Measurements from ENCODE around the gene SMO.

SMO gene

DNA sequence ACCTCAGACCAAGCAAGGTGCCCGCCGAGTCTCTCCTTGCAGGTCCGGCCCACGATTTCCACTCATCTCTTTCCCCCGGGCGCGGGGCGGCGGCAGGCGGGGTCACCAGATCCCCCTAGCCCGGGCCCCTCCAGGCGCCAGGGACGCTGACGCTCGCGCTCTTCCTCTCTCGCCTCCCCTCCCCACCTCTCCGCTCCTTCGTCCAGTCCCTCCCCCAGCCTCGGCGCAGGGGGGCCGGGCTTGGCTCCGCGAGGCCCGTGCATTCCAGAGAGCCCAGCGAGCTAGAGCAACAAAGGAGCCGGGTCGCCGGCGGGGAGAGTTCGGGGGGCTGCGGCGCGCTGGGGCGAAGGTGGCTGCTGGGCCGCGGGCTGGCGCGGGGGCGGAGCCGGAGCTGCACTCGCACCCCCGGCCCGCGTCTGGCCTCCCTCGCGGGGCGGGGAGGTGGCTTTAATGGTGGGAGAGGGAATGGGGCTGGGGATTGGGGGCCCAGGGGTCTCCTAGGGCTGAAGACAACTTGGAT lies at the start of gene SMO:
Gene SMO, plus strand, starts transcription at position 262 of the 520 bp plus-strand sequence. CDS start 519 bp downstream, outside the sequence.
- DNase-seq (ENCODE audit: low spot score): no peak

DNA sequence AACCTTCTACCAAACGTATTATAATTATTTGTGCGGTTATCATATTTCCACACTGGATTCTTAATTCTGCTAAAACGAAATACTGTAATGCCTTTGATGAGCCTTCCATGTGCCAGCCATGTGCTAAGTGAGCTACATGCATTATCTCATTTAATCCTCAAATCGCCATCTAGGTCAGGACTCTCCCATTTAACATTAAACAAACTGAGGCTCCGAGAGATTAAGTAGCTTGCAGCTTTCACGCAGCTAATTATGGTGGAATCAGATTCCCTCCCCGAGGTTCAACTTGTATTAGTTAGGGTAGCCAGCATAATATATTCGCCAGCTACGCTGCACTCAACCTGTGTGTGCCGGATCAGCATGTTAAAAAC lies 44.7 kb upstream of the SMO start:
- no peak for DNase-seq (ENCODE audit: low spot score)

DNA sequence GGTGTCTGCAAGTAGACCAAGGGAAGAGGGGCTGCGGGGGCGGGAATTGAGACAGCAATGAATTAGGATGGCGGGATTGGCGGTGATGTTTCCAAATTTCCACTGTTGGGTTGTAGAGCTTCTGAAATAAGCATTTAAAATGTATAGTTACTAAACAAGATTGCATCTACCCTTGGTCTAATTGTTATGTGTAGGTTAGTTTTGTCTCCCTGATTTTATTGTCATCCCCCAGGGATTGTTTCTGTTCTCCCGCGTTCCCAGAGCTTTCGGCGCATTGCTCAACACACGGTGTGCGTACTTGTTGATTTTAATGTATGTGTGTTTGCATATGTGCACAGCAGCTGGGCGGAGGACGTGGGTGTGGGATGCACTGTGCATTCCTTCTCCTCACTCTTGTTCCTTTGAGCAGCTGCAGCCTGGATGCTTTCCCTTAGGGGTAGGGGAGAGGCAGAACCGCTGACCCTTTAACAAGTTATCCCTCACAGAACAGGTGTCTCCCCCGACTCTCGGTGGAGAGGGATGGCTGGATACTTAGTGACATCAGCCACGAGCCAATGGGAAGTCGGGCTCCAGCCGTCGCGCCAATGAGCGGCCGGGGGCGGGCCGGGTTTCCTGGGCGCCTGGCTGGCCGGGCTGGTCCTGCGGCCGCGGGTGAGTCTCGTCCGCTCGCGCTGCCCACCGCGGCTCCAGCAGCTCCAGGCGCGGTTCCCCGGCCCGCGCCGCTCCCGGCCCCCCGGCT lies 44.2 kb upstream of the SMO start, which contains the start of gene TSPAN33:
Gene TSPAN33, plus strand, starts transcription at position 613 of the 739 bp plus-strand sequence. CDS start 274 bp downstream, outside the sequence.
- peak; percentile 83 for DNase-seq (ENCODE audit: low spot score)

DNA sequence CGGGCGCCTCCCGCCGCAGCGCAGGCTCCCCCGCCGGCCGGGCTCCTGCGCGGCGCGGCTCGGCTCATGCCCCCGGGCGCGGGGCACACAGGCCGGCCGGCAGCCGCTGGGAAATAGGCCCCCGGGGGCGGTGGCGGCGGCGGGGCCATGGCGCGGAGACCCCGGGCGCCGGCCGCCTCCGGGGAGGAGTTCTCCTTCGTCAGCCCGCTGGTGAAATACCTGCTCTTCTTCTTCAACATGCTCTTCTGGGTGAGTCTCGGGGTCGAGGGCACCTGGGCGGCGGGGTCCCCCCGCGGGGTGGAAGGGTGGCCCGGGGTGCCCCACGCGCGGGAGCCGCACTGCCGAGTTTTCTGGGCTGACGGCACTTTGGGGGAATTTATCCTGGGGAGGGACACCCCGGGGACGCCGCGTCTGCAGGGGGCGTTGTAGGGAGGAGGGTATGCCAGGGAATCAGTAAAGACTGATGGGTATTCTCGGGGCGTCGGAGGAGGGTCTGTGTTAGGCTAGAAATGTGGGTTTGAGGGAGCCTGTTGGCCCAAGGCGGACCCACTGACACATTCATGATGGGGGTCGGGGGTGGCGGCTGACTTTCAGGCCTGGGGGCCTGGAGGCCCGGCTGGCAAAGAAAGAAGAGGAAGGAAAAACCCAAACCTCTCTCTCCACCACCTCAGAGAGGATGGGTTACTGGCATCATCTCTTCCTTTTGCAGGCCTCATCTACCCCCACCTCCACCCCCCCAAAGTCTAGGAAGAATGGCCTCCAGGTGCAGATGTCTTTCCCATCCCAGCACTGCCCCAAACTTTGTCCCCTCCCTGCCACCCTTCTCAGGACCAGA lies 43.4 kb upstream of the SMO start:
- no peak for DNase-seq (ENCODE audit: low spot score)

DNA sequence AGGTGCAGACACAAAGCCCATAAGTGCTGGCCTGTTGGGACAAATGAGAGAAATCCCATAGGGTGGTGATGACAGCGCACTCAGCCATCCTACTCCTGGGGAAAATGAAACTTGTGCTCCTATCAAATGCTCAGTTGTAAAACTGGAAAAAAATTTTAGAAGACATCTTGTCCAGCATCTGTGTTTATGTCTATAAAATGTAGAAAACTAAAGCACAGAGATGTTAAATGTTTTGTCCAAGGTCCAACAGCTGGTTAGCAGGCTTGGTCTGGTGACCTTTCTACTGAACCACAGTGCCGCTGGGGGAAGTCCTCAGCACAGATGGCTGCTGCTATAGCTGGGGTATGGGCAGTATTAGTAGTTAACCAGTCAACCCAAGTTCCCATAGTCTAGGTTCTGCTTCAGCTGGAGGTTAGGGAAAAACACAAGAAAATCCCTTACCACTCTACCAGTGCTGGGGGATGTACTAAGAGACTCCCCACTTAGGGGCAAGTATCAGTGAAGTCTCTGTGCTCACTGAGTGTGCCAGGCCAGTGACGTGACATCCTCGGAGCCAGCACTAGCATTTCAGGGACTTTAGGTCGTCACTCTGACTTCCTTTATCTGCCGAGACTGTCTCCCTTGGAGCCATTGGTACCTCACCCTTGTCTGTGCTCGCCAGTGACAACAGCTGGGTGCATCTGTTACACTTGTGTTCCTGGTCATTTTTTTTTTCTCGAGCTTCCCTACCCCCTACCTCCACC lies 42.0 kb upstream of the SMO start:
- DNase-seq (ENCODE audit: low spot score): no peak

DNA sequence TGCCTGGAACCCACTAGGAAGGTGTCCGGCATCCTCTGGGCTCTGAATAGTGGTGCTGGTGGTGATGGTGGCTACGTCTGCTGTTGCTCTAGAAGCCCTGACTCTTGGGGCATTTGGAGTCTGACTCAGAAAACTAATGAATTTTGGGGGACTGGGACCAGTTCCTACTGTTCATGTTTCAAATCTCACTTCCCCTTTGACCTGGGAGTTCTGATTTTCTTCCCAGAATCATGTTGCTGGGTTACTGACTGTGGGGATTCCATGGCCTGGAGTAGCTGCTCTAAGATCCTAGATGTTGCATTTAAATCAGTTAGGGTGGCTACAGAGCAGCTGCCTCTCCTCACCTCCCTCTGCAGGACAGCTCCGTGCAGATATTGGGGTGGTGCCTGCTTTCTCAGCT lies 40.7 kb upstream of the SMO start:
- DNase-seq (ENCODE audit: low spot score): no peak

DNA sequence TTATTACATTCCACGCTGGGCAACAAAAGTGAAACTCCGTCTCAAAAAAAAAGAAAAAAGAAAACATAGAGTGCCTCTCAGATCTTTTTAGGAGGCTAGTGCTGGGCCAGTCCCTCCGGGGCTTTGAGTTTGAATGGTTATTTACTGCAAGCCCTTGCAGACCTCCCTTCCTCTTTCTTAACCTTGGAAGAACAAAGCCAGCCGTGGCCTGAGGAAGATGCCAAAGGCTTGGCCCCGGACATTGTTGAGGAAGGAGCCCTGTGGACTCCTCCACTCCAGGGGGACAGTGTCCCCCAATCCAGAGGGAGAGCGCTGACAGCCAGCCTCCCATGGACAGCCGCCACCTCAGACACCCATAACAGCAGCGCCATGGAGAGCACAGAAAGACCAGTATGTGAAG lies 38.9 kb upstream of the SMO start:
- DNase-seq (ENCODE audit: low spot score): no peak

DNA sequence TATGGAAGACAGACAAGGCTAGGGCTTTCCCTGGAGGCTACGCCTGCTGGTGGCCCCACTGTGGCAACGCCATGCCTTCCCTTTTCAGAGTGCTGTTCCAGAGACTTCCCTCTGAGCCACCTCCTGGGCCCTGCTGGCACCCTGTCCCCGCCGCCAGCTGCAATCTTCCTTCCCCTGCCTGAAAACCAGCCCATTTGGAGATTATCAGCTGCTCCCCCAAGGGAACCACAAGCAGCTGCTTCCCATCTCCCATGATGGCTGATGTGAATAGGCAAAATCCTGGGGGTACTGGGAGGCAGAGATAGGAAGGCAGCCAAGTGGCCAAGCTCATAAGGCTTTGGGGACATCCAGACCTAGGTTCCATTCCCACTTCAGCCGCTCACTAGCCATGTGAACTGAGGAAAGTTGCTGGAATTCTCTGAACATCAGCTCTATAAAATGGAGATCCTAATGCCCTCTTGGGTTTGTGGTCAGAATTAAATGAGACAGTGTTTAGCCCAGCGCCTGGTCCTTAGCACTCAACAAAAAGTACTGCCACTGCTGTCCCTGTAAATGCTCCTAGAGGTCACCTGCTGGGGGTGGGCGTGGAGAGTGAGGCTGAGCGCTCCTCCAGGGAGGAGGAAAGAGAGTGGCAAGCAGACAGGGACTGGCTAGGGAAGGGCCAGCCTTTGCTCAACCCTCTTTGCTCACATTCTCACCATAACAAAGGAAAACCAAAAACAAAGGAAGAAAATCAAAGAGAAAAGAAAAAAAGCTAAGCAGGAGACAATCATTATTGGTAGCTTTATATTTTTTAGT lies 38.0 kb upstream of the SMO start:
- no peak for DNase-seq (ENCODE audit: low spot score)

DNA sequence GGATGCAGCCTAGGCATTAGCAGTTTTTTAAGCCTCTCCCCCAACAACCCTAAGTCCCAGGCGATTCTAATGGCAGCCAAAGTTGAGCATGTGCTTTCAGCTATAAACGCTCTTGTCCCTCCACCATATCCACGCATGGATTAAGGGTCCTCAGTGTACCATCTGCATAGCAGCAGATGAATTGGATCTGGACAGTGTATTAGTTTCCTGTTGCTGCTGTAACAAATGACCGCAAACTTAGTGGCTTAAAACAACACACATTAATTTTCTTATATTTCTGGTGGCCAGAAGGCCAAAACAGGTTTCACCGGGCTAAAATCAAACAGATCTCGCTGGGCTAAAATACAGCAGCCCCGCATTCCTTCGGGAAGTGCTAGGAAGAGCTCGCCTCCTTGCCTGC lies 30.8 kb upstream of the SMO start:
- no peak for DNase-seq (ENCODE audit: low spot score)

DNA sequence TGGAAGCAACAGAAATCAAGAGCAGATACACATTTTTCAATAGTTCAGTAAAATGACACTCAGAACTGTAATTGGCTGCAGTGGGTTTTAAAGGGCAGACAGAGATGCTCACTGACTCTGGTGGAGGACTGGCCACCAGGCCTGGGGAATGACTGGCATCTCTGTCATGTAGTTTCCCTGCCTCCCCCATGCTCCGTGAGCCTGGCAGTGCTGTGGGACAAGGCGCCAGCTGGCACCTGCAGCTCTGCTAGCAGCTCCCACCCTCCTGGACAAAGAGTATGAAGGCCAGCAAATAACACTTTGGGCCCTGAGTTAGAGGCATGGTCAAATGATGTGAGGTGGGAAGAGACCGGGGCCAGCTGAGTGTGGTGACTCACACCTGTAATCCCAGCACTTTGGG lies 28.9 kb upstream of the SMO start:
- no peak for DNase-seq (ENCODE audit: low spot score)

DNA sequence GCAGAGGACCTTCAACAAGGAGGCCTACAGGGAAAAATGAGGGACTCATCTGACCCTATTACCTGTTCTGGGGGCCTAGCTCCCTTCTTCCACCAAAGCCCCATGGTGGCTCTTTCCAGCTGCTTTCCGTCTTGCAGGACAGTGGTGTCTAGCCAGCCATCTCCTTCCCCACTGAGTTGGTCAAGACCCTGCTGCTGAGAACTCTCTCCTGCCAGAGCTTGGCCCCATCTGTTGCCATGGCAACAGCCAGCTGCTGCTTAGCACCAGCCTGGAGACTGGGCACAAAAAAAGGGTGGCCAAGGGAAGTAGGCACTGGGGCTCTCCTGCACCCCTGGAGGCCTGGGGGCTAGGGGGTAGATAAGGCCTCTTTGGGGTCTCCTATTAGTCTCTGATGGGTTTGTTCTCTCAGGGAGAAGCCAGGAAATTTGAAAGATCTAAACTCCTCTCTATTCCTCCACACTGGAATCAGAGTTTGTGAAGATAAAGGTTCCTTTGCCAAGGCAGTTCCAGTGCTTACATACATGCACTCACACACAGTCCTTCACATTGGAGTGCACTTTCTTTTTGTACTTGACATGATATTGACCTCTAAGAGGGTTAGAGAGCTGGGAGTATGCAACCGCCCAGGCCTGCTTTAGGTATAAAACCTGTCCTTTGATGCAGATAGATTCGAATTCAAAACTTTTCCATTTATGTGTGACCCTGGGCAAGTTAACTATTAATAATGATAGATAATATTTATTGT lies 28.1 kb upstream of the SMO start:
- DNase-seq (ENCODE audit: low spot score): no peak

DNA sequence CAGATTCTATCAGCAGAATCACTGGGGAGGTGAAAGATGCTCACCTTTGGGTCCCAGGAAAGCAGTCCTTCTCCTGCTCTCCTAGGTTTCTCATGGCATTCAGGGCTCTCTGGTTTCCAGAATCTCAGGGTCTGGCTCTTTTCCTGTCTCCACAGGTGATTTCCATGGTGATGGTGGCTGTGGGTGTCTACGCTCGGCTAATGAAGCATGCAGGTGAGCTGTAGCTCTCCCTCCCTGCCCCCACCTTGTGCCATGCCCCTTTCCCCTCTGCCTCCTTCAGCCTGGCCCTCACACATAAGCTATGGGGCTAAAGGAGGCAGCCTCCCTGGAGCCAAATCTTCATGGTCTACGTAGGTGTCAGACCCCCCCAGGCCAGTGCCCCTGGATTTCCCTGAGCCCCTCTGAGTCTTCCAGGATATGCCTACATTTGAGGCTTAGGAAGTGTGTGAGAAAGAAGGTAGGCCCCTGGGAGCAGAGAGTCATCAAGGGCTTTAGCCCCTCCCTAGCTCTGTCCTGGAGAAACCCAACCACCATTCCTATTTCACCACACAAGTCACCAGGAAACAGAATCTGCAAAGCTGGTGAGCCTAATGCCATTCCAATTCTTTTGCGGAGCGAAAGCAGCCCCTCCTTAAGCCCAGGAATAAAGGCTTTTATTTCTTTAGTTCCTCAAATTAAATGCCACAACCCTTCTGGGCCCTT lies 26.8 kb upstream of the SMO start:
- no peak for DNase-seq (ENCODE audit: low spot score)

DNA sequence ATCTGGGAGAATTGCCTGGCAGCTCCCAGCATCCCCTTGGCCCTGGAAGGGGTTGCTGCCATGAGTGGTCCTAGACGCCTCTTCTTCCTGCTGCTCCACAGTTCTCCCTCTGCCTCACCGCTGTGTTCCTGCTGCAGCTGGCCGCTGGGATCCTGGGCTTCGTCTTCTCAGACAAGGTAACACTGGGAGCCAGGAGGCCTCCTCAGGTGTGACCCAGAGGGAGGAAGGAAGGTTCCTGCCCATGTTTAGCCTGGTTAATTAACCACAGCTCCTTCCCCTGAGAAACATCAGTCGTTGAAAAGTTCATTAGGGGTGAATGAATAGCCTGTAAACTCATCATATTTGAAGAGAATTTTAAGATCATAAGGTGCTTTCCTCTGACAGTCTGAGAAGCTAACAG lies 25.7 kb upstream of the SMO start:
- no peak for DNase-seq (ENCODE audit: low spot score)

DNA sequence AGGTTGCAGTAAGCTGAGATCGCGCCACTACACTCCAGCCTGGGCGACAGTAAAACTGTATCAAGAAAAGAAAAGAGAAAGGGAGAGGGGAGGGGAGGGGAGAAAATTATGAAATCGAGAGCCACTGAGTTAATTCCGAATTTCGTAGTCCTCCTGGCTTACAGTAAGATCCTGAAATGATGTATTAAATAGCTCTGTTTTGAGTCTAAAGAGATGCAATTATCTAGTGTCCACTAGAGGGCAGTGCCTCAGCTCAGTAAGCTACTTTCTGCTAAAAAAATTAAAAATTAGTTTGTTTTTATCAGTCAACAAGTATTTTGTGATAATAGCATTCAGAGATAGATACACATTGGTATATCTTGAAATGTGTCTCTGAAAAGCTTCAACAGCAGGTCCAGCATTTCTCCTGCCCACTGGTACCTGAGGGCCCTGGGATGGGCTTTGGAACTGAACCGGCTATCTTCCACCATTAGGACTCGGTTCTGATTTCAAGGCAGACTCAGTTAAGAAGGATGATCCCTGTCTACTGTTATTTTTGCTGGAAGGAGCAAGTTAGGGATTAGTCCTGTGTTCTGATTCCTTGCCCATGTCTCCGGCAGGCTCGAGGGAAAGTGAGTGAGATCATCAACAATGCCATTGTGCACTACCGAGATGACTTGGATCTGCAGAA lies 24.4 kb upstream of the SMO start:
- peak; percentile 80 for DNase-seq (ENCODE audit: low spot score)

DNA sequence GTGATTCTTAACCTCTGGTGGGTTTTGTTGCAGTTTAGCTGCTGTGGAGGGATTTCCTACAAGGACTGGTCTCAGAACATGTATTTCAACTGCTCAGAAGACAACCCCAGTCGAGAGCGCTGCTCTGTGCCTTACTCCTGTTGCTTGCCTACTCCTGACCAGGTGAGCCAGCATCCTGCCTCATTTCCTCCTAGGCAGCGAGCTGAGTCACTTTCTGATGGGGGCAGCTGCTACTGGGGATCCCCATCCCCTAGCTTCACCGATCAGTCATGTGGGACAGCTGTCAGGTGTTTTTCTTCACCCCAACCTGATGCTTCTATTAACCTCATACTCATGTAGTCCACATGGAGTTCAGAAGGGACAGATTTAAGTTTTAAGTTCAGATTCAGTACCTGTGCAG lies 21.7 kb upstream of the SMO start:
- DNase-seq (ENCODE audit: low spot score): no peak

DNA sequence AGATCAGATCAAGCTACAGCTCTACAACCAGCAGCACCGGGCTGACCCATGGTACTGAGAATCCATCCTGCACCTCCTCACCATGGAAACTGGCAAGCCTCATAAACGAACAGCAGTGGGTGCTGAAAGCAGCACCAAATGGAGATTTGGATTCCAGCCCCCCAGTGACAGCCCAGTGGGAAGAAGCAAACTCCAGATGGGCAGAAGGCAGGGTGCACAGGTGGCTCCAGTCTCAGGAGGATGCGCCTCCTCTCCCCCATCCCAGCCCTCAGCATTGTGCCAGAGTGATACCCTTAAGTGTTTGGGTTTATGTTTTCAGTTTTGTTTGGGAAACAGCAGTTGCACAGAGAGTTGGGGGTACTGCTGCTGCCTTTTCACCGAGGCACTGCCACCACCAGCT lies 20.6 kb upstream of the SMO start:
- DNase-seq (ENCODE audit: low spot score): no peak

DNA sequence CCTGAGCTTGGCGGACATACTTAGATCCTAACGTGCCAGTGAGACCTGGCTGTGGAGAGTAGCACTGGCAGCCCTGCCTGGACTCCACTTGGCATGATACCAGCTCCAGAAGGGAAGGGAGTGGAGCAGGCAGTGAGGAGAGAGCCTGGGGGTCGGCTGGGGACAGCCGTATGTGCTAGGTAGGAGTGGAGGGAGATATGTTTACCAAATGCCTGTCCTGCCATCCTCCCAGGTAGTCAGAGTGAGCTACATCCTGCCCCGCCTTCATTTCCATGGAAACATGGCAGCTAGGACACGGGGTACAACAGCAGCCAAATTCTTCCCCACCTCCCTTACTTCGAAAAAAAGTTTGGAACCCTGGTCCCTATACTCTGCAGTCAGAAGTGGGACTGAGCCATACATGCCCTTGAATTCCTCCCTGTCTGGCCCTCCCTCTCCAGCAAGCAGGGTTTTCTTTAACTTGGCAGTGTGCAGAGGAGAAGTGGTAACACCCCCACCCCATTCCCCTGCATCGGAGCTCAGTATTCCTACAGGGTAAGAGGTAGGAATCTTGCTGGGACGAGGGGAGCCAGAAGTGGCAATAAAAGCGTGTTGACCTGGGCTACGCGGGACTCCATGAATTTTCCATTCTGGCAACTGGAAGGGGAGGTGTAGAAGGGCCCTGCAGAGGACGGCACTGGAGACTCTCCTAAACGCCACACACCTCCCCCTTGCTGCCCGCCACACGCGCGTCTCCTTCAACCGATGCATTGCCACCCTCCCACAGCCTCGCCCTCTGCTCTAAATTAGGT lies 20.0 kb upstream of the SMO start:
- no peak for DNase-seq (ENCODE audit: low spot score)

DNA sequence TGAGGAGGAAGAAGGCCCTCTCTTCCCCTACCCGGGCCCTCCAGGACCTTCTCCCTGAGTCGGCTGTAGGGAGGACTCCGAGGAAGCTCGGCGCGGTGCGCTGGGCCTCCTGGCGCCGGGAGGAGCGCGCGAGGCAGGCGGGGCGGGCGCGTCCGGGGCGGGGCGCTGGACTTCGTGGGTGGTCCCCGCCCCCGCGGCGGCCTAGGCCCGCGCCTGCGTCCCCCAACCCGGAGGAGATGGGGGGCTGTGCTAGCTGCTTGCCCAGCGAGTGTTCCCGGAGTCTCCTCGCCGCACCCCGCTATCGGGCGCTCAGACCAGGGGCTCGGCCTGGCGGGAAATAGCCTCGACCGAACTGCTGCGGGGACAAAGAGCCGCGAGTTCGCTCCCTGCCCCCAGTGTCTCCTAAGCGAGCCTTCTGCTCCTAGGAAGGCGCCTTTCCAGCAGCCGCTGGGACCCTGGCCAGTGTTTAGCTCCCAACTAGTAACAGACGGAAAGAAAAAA lies 19.2 kb upstream of the SMO start:
- DNase-seq (ENCODE audit: low spot score): no peak

Measured in RKO (cell line).